OCI-LY1 (cell line): ENCODE results near the gene CCR9.

Source experiments
- EZH2 ChIP-seq: fragments of 200-600 bp; sonication (generic), shearing (Covaris generic); IDR thresholded peaks from 2 replicates; pipeline ENCODE4 v1.8.0; 2017; ENCODE audit warnings: borderline replicate concordance, mixed run types, mild to moderate bottlenecking, antibody characterized with exemption, low read length, moderate library complexity, mixed read lengths
- TF ChIP-seq, protein P1 (sequence below): fragments of 200-600 bp; sonication (generic), shearing (Covaris generic); IDR thresholded peaks from 2 replicates; pipeline ENCODE4 v1.5.1; 2017; ENCODE audit warnings: mild to moderate bottlenecking, antibody characterized with exemption, low read length, moderate library complexity, mixed read lengths

DNA sequence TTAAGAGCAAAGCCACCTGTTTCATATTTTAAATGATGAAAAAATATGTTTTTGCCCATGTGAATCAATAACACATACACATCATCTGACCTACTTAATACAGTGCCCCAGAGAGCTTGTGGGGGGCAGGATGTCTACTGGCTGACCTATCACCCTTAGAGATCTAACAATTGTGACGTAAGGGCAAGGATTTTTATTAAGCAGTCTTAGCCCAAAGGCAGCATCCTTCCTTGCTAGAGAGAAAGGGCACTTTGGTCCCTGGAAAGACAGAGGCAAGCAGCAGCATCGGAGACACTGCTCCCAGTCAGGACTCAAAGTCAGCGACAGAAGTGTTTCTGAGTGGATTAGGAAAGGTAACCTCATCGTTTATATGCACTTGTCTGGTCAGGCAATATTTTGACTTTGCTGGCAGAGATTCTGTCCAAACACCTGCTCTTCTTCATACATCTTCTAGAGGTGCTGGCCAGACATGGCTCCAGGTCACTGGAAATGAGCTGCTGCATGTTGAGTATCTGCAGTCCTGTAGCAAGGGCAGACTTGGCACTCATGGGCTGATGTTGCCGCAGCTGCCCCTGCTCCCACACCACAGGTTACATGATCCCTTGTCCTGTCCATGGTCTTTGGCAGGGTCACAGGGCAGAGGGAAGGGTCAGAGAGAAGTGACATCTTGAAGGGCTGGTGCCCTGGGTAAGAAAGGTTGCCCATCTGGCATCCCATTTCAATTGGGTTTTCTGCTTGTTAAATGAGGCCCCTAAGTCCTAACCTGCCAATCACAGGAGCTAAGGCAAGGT, 58.7 kb downstream of the CCR9 start:
- TF ChIP-seq, protein P1, sequence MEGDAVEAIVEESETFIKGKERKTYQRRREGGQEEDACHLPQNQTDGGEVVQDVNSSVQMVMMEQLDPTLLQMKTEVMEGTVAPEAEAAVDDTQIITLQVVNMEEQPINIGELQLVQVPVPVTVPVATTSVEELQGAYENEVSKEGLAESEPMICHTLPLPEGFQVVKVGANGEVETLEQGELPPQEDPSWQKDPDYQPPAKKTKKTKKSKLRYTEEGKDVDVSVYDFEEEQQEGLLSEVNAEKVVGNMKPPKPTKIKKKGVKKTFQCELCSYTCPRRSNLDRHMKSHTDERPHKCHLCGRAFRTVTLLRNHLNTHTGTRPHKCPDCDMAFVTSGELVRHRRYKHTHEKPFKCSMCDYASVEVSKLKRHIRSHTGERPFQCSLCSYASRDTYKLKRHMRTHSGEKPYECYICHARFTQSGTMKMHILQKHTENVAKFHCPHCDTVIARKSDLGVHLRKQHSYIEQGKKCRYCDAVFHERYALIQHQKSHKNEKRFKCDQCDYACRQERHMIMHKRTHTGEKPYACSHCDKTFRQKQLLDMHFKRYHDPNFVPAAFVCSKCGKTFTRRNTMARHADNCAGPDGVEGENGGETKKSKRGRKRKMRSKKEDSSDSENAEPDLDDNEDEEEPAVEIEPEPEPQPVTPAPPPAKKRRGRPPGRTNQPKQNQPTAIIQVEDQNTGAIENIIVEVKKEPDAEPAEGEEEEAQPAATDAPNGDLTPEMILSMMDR: no peak
- no peak for TF ChIP-seq EZH2
